ENCODE measurements around the gene EBPL.
"Not testable (repeated sequence)": the region's sequence is repeated elsewhere in the genome, so short reads cannot be mapped to it uniquely, and the experiment has no call there.

EBPL gene

DNA sequence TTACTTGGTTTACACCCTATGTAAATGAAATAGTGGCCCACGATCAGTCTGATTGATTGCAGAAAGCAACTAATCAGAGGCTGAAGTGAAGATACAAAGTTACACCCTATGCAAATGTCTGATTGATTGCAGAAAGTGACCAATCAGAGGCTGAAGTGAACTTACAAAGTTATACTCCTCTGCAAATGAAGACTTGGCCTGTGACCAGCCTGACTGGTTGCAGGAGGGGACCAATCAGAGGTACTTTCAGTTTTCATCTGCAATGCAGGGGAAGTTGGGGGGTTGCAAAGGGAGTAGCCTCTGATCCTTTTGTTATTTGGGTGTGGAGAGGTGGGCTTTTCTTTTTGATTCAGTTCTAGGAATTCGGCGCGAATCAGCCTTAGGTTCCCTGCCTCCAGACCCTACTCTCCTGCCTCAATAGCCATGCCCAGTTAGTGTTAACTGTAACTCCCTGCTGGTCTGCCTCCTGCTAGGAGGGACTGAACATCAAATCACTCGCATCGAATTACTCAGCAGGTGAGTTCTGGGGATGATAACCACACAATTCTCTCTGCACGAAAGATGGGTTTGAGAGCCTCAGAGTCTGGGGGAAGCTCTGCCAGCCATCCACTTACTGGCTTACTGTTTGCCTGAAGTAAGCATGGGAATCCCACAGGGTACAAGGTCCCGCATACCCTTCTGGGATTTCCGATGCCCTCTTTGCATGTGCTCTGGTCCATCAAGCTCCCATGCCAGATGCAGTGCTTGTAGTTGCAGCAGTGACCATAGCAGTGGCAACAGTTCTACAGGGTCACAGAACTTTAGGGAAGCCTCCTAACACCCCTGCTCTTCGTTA lies 55.5 kb downstream of the EBPL start:
- no peak for DNase-seq (ENCODE audit: low spot score)

- DNase-seq (ENCODE audit: low spot score), result no peak
These were observed 57.6 kb downstream of the EBPL start for GRCh38 chr13:49633710-49634109.

- no peak for DNase-seq (ENCODE audit: low spot score)
These were observed 59.1 kb downstream of the EBPL start for GRCh38 chr13:49632156-49632555.

GRCh38 chr13:49630580-49630979 lies 60.7 kb downstream of the EBPL start:
- no peak for DNase-seq (ENCODE audit: low spot score)

- no peak for DNase-seq (ENCODE audit: low spot score)
These were observed 61.3 kb downstream of the EBPL start for GRCh38 chr13:49629947-49630346.

DNA sequence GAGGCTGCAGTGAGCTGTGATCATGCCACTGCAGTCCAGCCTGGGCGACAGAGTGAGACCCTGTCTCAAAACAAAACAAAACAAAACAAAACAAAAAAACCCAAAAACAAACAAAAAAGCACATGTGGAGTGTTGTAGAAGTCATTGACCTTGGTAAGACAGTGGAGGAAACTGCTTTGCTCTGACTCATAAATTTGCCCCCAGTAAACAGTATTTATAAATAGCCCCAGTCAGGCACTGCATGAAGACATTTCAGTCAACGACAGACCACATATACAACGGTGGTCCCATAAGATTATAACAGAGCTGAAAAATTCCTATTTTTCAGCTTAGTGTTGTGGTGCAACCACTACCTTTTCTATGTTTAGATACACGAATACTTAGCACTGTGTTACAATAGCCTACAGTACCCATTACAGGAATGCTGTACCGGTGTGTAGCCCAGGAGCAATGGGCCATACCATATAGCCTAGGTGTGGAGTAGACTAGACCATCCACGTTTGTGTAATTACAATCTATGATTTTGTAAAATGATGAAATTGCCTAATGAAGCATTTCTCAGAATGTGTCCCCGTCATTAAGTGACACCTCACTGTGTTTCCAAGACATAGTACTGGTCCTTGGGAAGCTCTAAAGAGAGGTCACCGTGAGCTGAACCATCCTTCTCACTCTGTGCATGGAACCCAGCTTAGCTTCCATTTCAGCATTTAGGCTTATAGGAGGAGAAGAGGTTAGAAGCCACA lies 61.9 kb downstream of the EBPL start:
- no peak for DNase-seq (ENCODE audit: low spot score)

GRCh38 chr13:49627831-49628652 lies 63.2 kb downstream of the EBPL start, which contains the start of gene ARL11:
TSS of gene ARL11 (plus strand) at chr13:49628507. CDS start at chr13:49630448, 1,941 bp downstream.
- peak; percentile 21 for DNase-seq (ENCODE audit: low spot score)

DNA sequence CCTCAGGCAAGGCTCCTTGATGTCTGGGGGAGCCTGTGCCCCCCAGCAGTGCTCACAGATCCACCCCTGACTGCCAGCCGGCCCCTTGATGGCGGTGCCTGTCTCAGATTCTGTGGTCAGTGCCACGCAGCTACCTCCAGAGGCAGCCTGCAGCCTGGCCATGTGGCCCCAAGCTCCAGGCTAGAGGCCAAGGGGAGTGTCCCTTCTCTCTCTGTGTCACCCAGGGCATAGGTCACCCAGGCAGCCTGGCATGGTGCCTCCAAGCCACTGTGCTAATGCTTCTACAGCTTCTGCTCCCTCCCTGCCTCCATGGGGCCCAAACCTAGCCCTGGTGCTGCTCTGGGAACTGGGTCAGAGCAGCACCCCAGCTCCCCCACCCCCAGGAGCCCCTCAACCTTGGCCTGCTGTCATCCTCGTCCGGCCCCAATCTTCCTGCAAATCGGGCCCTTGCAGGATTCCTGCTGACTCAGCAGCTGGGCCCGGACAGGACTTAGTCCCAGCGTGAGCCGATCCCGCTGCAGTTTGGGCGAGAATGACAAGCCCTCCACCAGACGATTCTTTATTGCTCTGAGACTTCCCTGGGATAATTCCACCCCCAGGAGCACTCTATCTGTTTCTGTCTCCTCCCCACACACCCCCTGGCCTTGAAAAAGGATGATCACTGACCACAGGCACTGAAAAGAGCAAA lies 65.8 kb downstream of the EBPL start:
- DNase-seq (ENCODE audit: low spot score), result peak; percentile 36

DNA sequence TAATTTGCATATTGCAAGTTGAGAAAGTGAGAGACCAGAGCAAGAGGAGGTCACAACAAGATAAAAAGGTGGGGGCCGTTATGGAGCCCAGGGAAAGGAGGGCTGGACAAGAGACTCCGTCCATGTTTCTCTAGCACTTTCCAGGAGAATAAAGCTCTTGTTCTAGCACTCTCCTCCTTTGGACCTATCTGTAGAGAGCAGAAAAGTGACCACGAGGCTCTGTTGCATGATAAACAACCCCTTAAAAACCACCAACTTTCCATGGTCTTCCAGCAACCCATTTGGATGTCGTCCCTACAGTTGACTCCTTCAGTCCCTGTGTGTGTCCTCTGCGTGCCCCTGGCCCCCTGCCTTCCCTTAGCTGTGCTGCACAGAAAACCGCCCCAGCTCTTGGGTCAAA lies 67.1 kb downstream of the EBPL start:
- no peak for DNase-seq (ENCODE audit: low spot score)

GRCh38 chr13:49622174-49622946 lies 68.9 kb downstream of the EBPL start:
- DNase-seq (ENCODE audit: low spot score), result no peak

- no peak for DNase-seq (ENCODE audit: low spot score)
These were observed 71.1 kb downstream of the EBPL start for GRCh38 chr13:49620170-49620621.

- no peak for DNase-seq (ENCODE audit: low spot score)
These were observed 74.6 kb downstream of the EBPL start for GRCh38 chr13:49616676-49617065.

DNA sequence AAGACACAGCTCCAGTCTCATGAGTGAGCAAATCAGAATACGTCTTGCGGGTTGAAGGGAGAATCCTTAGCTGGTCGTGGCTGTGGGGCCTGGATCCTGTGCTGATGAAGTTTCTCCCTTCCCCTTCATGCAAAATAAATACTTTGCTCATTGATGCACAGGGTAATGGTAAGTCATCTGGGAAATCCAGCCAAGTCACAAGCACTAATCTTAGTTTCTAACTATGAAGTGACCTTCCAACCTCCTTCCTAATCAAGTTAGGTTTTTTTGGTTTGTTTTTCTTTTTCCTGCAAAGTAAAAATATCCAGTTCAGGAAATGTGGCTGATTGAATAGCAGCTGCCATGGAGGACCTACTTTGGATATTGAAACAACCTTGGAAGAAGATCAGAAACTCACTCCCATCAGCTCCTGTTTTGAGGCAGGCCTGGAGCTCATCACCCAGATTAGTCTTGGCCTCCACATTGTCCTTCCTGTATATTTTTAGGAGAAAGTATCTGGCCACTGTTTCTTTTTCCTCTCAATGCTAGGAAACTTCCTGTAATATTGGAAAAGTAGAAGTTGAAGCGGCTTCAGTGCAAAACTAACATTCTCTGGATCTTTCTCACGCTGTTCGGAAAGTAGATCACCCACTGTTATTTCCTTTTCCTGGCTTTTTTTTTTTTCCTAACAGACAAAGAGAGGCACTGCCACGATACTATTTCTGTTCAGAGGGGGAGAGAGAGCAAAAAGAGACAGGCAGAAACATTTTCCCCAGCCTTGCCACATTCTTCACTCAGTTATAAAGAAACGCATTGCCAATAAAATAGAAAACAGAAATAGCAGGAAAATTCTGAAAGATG lies 75.2 kb downstream of the EBPL start:
- DNase-seq (ENCODE audit: low spot score), result no peak

DNA sequence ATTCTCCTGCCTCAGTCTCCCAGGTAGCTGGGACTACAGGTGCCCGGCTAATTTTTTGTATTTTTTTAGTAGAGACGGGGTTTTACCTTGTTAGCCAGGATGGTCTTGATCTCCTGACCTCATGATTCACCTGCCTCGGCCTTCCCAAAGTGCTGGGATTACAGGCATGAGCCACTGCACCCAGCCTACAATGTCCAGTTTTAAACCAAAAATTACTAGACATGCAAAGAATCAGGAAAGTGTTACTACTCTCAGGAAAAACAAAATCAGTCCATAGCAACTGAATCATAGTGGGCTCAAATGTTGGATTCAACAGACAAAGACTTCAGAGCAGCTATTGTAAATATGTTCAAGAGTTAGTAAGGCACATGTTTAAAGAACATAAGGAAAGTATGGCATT lies 79.2 kb downstream of the EBPL start:
- not testable (repeated sequence) for DNase-seq (ENCODE audit: low spot score)

All from AG20443 (cell line).